Fibroblast of skin of right quadriceps (primary cell): ENCODE results near the gene PHF20.
"Not testable (repeated sequence)": the region's sequence is repeated elsewhere in the genome, so short reads cannot be mapped to it uniquely, and the experiment has no call there.

Source experiments
- DNase-seq: peaks from one replicate; pipeline ENCODE4 v3.0.0-alpha.2; 2013

Gene PHF20

GRCh38 chr20:35739294-35740163 lies 32.3 kb upstream of the PHF20 start:
- DNase-seq = peak; percentile 53

- peak; percentile 100 for DNase-seq
Measured at GRCh38 chr20:35741892-35742740, 29.7 kb upstream of the PHF20 start, which contains the start of gene RBM39. RBM39 (minus strand) TSS chr20:35742260; CDS start chr20:35740874, 1,386 bp downstream.

- no peak for DNase-seq
Measured at GRCh38 chr20:35742741-35743523, 28.9 kb upstream of the PHF20 start.

- no peak for DNase-seq
Measured at GRCh38 chr20:35743693-35744491, 27.9 kb upstream of the PHF20 start.

GRCh38 chr20:35744492-35744841 lies 27.3 kb upstream of the PHF20 start:
- not testable (repeated sequence) for DNase-seq

- no peak for DNase-seq
Measured at GRCh38 chr20:35750611-35751010, 21.2 kb upstream of the PHF20 start.

GRCh38 chr20:35756404-35756803 lies 15.4 kb upstream of the PHF20 start:
- DNase-seq = no peak

GRCh38 chr20:35757098-35757705 lies 14.6 kb upstream of the PHF20 start:
- DNase-seq = no peak

- DNase-seq = not testable (repeated sequence)
Measured at GRCh38 chr20:35761548-35761947, 10.3 kb upstream of the PHF20 start.

GRCh38 chr20:35762461-35762860 lies 9.4 kb upstream of the PHF20 start:
- no peak for DNase-seq

GRCh38 chr20:35764936-35765335 lies 6.9 kb upstream of the PHF20 start:
- DNase-seq = not testable (repeated sequence)

- no peak for DNase-seq
Measured at GRCh38 chr20:35766843-35767242, 5.0 kb upstream of the PHF20 start.

GRCh38 chr20:35767683-35768481 lies 3.9 kb upstream of the PHF20 start:
- DNase-seq = peak; percentile 19

- DNase-seq = peak; percentile 95
Measured at GRCh38 chr20:35768731-35769664, 2.8 kb upstream of the PHF20 start.

GRCh38 chr20:35771367-35771688 lies 487 bp upstream of the PHF20 start:
- no peak for DNase-seq

GRCh38 chr20:35772563-35773058 lies 796 bp downstream of the PHF20 start:
- no peak for DNase-seq

- DNase-seq = no peak
Measured at GRCh38 chr20:35773154-35773751, 1.4 kb downstream of the PHF20 start.

- DNase-seq = no peak
Measured at GRCh38 chr20:35774391-35774790, 2.6 kb downstream of the PHF20 start.

GRCh38 chr20:35776513-35777101 lies 4.8 kb downstream of the PHF20 start:
- peak; percentile 18 for DNase-seq
